NCI-H2196 (cell line): Measurements from ENCODE around the gene GPC6.
"Not testable (repeated sequence)": the region's sequence is repeated elsewhere in the genome, so short reads cannot be mapped to it uniquely, and the experiment has no call there.

ENCODE experiments used
- DNase-seq: peaks from one replicate; lab custom pipeline; 2025; ENCODE audit not compliant: unreplicated experiment; lab: John Stamatoyannopoulos, UW

The GPC6 gene

GRCh38 chr13:94331281-94331680 is 1104.7 kb downstream of the GPC6 start:
- DNase-seq, result no peak

DNA sequence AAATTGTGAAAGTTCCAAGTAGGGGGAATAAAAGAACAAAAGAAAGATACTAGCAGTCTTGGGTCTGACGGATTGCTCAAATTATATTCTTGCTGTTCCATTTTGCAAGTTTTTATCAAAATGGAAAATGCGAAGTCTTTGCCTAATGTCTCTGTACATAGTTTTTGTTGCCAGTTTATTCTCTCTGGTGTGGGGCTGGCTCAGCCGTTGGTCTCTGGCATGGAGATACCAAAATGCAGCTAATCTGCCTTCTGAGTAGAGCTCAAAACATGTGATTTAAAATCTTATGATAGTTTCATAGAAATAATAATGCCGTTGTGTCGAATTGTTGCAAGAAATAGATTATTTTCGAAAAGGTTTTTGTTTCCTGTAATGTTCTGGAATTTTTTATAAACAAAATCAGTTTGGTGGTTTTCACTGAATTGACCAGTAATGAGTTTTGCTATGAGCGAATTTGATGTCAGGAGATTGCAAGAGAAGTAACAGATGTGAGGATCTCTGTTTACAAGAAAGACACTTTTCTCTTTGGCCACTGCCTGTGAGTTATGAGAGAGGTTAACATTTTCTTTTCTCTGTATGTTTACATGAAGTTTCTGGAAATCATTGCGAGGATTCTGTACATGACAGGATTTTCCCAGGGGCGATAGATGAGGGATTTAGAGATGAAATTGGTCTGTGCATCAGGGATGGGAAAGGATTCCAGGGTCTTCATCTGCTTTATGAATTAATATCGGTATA is 1105.9 kb downstream of the GPC6 start:
- no peak for DNase-seq

- DNase-seq, result no peak
These were observed 1106.7 kb downstream of the GPC6 start for GRCh38 chr13:94333131-94333820.

GRCh38 chr13:94335761-94336526 is 1109.3 kb downstream of the GPC6 start:
- no peak for DNase-seq

DNA sequence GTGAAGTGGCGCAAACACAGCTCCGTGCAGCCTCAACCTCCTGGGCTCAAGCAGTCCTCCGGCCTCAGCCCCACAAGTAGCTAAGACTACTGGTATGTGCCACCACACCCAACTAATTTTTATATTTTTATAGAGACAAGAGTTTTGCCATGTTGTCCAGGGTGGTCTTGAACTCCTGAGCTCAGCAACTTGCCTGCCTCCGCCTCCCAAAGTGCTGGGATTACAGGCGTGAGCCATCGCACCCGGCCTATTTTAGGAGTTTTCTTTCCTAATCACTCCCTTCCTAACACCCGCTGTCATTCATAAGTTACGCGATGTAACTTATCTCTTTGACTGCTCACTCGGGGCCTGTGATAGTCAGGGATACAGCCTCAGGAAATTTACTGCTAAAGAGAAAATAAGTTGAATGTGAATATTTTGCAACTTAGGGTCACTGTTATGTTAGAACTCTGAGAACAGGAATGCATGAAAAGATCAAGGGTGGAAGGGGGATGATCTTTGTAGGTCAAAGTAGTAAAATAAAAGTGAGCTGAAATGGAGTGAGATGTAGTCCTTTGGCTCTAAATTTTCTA is 1112.6 kb downstream of the GPC6 start:
- DNase-seq, result no peak

DNA sequence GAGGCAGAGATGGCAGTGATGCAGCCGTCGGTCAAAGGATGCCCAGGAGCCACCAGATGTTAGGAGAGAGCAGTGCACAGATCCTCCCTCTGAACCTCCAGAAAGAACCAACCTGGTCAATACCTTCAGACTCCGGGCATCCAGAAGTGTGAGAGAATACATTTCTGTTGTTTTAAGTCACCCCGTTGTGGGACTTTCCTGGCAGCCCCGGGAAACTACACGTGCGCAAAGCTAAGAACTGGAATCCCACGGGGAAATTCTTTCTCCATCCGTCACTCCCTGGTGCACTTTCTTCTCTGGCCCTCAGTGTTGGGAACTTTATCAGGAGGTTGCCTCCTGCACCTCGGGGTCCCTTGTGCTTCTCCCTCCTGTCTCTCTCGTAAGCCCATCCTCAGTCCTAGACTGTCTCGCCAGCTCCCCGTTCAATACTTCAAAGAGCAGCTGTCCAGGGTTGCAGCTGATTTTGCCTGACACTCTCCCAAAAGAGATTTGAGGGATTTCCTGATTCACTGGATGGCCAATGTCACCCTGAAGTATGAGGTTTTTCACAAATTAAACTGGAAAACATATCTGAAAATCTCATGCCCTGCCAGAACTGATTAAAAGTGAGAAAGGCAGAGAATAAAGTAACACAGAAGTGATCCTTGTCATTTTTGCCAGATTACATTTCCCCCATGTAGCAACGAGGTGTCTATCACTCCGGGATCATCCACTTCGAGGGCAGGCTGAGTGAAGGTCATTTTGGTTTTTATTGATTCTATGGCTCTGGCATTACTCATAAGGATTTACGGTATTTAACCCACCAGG is 1116.0 kb downstream of the GPC6 start:
- DNase-seq, result no peak

GRCh38 chr13:94343243-94343585 is 1116.6 kb downstream of the GPC6 start:
- DNase-seq, result no peak

DNA sequence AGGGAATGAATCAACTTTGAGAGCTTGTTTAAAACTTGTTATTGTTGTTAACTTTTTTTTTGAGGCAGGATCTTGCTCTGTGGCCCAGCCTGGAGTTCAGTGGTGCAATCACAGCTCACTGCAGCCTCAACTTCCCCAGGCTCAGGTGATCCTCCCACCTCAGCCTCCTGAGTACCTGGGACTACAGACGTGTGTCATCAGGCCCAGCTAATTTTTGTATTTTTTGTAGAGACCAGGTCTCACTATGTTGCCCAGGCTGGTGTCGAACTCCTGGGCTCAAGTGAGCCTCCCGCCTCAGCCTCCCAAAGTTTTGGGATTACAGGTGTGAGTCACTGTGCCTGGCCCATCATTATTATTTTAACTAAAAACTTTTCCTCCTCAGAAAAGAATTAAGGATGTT is 1117.1 kb downstream of the GPC6 start:
- DNase-seq, result not testable (repeated sequence)

- no peak for DNase-seq
These were observed 1117.7 kb downstream of the GPC6 start for GRCh38 chr13:94344126-94344818.

DNA sequence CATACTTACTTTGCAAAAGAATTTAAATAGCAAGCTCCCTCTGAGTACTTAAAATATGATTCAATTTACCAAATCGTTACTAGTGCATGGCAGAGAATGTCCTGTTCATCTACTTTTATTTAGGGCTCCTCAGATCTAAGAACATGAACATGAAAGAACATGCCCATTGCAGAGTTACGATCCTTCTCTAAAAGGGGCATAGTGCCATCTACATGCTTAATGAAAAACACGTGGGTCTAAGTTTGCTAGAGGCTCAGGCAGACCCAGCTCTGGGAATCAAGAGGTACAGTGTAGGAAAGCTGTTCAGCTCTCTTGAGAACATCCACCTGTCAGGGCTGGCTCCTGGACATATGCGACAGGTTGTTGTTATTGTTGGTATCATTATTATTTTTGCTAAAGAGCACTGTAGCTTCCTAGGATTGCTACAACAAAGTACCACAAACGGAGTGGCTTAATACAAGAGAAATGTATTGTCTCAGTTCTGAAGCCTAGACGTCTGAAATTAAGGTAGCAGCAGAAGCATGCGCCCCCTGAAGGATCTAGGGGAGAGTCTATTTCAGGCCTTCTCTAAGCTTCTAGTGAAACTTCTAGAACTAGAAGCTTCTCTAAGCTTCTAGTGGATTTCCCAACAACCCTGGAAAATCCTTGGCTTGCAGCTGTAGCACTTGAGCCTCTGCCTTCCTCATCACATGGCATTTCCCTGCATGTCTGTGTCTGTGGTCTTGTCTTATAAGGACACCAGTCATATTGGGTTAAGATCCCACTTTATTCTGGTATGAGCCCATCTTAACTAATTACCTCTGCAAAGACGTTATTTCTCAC is 1119.0 kb downstream of the GPC6 start:
- no peak for DNase-seq

GRCh38 chr13:94346261-94347019 is 1119.8 kb downstream of the GPC6 start:
- no peak for DNase-seq

GRCh38 chr13:94351292-94351990 is 1124.8 kb downstream of the GPC6 start:
- DNase-seq, result no peak

DNA sequence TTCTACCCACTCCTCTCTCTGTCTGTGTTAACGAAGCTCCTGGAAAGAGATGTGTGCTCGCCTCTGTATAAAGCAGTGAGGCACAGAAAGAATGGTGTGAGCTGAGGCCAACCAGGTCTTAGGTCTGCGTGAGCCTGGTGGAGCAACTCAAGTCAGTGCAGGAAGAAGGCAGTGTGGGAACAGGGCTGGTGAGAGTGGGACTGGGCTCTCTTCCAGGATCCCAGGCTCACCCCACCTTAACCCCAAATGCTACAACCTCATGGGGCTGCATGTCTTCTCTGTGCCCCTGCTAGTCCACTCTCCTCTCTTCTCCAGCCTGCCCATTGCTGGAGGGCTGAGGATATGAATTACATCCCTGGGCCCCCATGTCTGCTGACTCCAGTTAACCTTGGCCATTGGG is 1125.5 kb downstream of the GPC6 start:
- DNase-seq, result no peak

GRCh38 chr13:94353167-94353710 is 1126.6 kb downstream of the GPC6 start:
- DNase-seq, result no peak

DNA sequence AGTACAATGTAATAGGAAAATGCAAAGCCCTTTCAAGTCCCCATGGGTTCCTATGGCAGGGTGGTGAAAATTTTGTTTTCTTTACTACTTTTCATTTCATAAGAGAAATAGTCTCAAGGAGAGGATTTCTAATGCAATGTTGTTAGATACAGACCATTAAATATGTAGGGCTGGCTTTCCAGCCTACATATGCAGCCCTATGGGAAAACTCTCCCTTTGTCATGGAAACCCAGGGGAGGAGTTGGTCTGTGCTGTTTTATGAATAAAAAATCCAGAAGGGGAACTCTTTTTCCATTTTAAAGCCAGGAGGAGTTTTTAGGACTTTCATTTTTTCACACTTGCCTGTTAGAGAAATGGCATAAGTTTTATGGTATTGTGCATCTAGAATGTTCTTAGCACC is 1133.3 kb downstream of the GPC6 start:
- no peak for DNase-seq

- DNase-seq, result peak; percentile 46
These were observed 1135.9 kb downstream of the GPC6 start for GRCh38 chr13:94362411-94362909.

DNA sequence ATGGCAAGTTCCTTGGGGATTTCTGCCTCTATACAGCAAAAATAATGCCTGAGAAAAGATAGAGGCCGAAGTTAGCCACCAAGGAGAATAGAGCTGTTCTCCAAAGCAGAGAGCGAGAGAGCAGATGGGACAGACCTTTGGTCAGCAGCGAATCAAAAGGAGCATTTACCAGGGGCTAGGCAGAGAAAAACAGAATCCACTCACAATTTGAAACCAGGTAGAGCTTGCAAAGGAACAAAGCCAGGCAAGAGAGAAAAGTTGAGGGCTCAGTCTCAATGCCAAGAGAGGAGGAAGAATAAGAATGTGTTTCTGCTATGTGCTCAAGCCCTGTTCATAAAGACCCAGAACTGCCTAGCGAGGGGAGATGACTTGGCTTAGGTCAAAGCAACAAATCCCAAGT is 1140.1 kb downstream of the GPC6 start:
- DNase-seq, result no peak
